Right lung (tissue), 5 donors: ENCODE measurements around the gene NOL9. TPM values are rescaled to one million over a fixed set of nuclear protein-coding genes. Genes with fewer than 3 reads are reported as not detected.

ENCODE experiments used
- DNase-seq, 2 donors: peaks; one replicate each; pipeline ENCODE4 v3.0.0-alpha.2; 2013
- polyA plus RNA-seq, 5 donors: library from polyadenylated mRNA; unstranded; fragments of 120-200 nt; gene quantifications; one replicate each; pipeline versions ENCODE4 v1.2.1 to v1.2.3, GENCODE V29; 2013; ENCODE audit warnings: inconsistent platforms in 1 of 5, low replicate concordance in 1 of 5; ENCODE audit not compliant: insufficient read length in 5 of 5, insufficient read depth in 1 of 5

The NOL9 gene
- polyA plus RNA-seq, 5 donors, result 15.2 to 24.4 (median 22.4) TPM

DNA sequence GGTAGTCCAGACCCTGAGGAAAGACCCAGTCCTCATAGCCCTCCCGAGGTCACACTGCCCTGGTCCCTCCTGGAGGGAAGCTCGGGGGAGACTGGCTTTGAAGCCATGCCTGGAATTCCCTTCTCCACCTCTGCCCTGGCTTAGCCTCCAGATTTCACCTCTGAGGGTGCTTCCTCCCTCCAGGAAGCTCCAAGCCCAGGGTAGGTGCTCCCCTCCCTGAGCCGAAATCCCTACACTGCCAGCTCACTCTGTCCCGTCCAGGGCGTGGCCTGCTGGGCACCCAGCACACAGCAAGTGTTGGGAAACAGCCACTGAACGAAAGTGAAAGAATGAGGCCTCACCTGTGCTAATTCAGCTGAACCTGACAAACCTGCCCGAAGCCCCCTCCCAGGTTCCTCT, 82.3 kb downstream of the NOL9 start:
- DNase-seq, result no peak

Other genes starting within 250 kb of the NOL9 start
- gene ACOT7, start 160.7 kb downstream of the NOL9 start, polyA plus RNA-seq, result 10 to 100 TPM; 11.7 to 17.0 (median 14.4) TPM
- under 1 TPM; 0.04 to 0.24 (median 0.22) TPM for gene HES2, start 134.6 kb downstream of the NOL9 start, polyA plus RNA-seq
- 1 to 10 TPM; 1.2 to 3.8 (median 2.4) TPM for gene ESPN, start 129.7 kb downstream of the NOL9 start, polyA plus RNA-seq
- gene TNFRSF25, start 88.3 kb downstream of the NOL9 start, polyA plus RNA-seq, result 10 to 100 TPM; 16.5 to 32.9 (median 27.1) TPM
- 10 to 100 TPM; 20.0 to 33.7 (median 28.7) TPM for gene PLEKHG5, start 62.8 kb downstream of the NOL9 start, polyA plus RNA-seq
- under 1 TPM in 4 of 5 donors, not detected in 1; 0.17 to 0.54 (median 0.19) TPM for gene TAS1R1, start 794 bp upstream of the NOL9 start, polyA plus RNA-seq
- gene ZBTB48, start 25.5 kb upstream of the NOL9 start, polyA plus RNA-seq, result 10 to 100 TPM; 22.8 to 37.6 (median 32.7) TPM
- gene KLHL21, start 48.4 kb upstream of the NOL9 start, polyA plus RNA-seq, result 10 to 100 TPM in 4 of 5 donors, 1 to 10 TPM in 1; 8.4 to 17.4 (median 13.2) TPM
- gene PHF13, start 59.2 kb upstream of the NOL9 start, polyA plus RNA-seq, result 10 to 100 TPM; 16.1 to 21.2 (median 20.7) TPM
- gene THAP3, start 70.4 kb upstream of the NOL9 start, polyA plus RNA-seq, result 10 to 100 TPM; 13.1 to 24.1 (median 17.8) TPM
- 10 to 100 TPM; 41.1 to 46.5 (median 45.7) TPM for gene DNAJC11, start 147.3 kb upstream of the NOL9 start, polyA plus RNA-seq
- gene CAMTA1, start 230.9 kb upstream of the NOL9 start, polyA plus RNA-seq, result 10 to 100 TPM; 41.0 to 56.5 (median 48.5) TPM